ENCODE data around the gene FBXO46.
A peak's percentile ranks its signal among the peaks of the same experiment; 100 is the strongest.

Gene FBXO46

GRCh38 chr19:45717983-45718650 is 12.6 kb downstream of the FBXO46 start:
- POLR2A ChIA-PET (ENCODE audit: low non-redundant PET) = interaction anchor here (0.6 to 1.5 kb wide), 3 partner anchors 49 to 277 kb away, joined by 3 to 11 read pairs (median 3); partner anchors contain the start of genes CCDC61 and SIX5
- TF ChIP-seq CTCF (conservative IDR thresholded peaks at IDR 0.05; ENCODE audit: low read depth) = no peak
- CTCF ChIA-PET = interaction anchor here (0.5 to 1.9 kb wide), 6 partner anchors 11 to 121 kb away, joined by 3 to 9 read pairs (median 4); partner anchors contain the start of genes QPCTL and SNRPD2
- H3K27ac ChIP-seq = peak overlapping the region; percentile 92
- DNase-seq (ENCODE audit: low spot score) = no peak

GRCh38 chr19:45717131-45717982 is 13.3 kb downstream of the FBXO46 start:
- H3K27ac ChIP-seq = peak overlapping the region; percentile 92
- ChIA-PET CTCF (interaction anchor here (0.5 to 1.9 kb wide), 11 partner anchors 11 to 847 kb away, joined by 3 to 9 read pairs (median 4); partner anchors contain the start of genes IRF2BP1, QPCTL and SNRPD2), POLR2A (ENCODE audit: low non-redundant PET) (interaction anchor here (0.6 to 1.5 kb wide), 5 partner anchors 25 to 278 kb away, joined by 3 to 11 read pairs (median 3); partner anchors contain the start of genes CCDC61, DMPK, QPCTL and SIX5)
- no peak for TF ChIP-seq CTCF (conservative IDR thresholded peaks at IDR 0.05; ENCODE audit: low read depth)
- DNase-seq (ENCODE audit: low spot score) = peak; percentile 98

GRCh38 chr19:45716359-45717130 is 14.2 kb downstream of the FBXO46 start:
- CTCF ChIA-PET = interaction anchor here (0.6 to 1.9 kb wide), 7 partner anchors 23 to 847 kb away, joined by 3 to 9 read pairs (median 4); partner anchors contain the start of genes IRF2BP1 and QPCTL
- TF ChIP-seq CTCF (conservative IDR thresholded peaks at IDR 0.05; ENCODE audit: low read depth) = no peak
- peak overlapping the region; percentile 92 for H3K27ac ChIP-seq
- peak; percentile 69 for DNase-seq (ENCODE audit: low spot score)
- POLR2A ChIA-PET (ENCODE audit: low non-redundant PET) = interaction anchor here (0.6 to 1.5 kb wide), 3 partner anchors 24 to 51 kb away, joined by 3 to 11 read pairs (median 3); partner anchors contain the start of gene QPCTL

GRCh38 chr19:45715139-45715538 is 15.6 kb downstream of the FBXO46 start:
- DNase-seq (ENCODE audit: low spot score) = no peak
- no peak for TF ChIP-seq CTCF (conservative IDR thresholded peaks at IDR 0.05; ENCODE audit: low read depth)
- POLR2A ChIA-PET (ENCODE audit: low non-redundant PET) = no interaction called here
- CTCF ChIA-PET = interaction anchor here (0.5 to 0.6 kb wide), 2 partner anchors 45 to 182 kb away, joined by 4 to 5 read pairs; no protein-coding TSS in a partner anchor
- H3K27ac ChIP-seq = no peak overlapping the region

GRCh38 chr19:45713141-45713540 is 17.6 kb downstream of the FBXO46 start:
- no peak for TF ChIP-seq CTCF (conservative IDR thresholded peaks at IDR 0.05; ENCODE audit: low read depth)
- POLR2A ChIA-PET (ENCODE audit: low non-redundant PET) = interaction anchor here (1.0 kb wide), 1 partner anchor 56 kb away, joined by 4 read pairs; the partner anchor contains the start of gene SIX5
- peak overlapping the region; percentile 20; the same call in 1 of the 2 replicates for H3K27ac ChIP-seq
- no peak for DNase-seq (ENCODE audit: low spot score)
- CTCF ChIA-PET = interaction anchor here (0.7 kb wide), 1 partner anchor 72 kb away, joined by 5 read pairs; no protein-coding TSS in a partner anchor
